HepG2 (cell line): ENCODE data around the gene SEC14L5. TPM values are rescaled to one million over a fixed set of nuclear protein-coding genes. Genes with fewer than 3 reads are reported as not detected.

Experiments
- ATF7 ChIP-seq, 2 experiments: fragments of 450-650 bp in 1 of 2; sonication (generic) in 1 of 2; formaldehyde crosslinking in 1 of 2; IDR thresholded peaks; 2 replicates each; pipeline versions ENCODE4 v1.4.0 to v1.6.1; 2016 to 2020; ENCODE audit warnings: antibody characterized with exemption in 1 of 2, mild to moderate bottlenecking in 1 of 2, missing genetic modification reagents in 1 of 2
- GLI4 ChIP-seq: sonication (generic); formaldehyde crosslinking; IDR thresholded peaks from 2 replicates; pipeline ENCODE4 v1.5.1; 2020; ENCODE audit warnings: missing genetic modification reagents, mild to moderate bottlenecking, moderate library complexity, borderline replicate concordance
- HDAC1 ChIP-seq: sonication (generic); formaldehyde crosslinking; IDR thresholded peaks from 2 replicates; pipeline ENCODE4 v1.5.1; 2020; ENCODE audit warnings: mild to moderate bottlenecking, missing genetic modification reagents
- HIVEP1 ChIP-seq: sonication (generic); formaldehyde crosslinking; IDR thresholded peaks from 2 replicates; pipeline ENCODE4 v1.4.0; 2020; ENCODE audit warnings: mild to moderate bottlenecking, missing genetic modification reagents
- HOXA7 ChIP-seq: sonication (generic); formaldehyde crosslinking; IDR thresholded peaks from 2 replicates; pipeline ENCODE4 v1.8.1; 2022; ENCODE audit warnings: mild to moderate bottlenecking, missing genetic modification reagents, moderate library complexity
- IKZF1 ChIP-seq: fragments of 450-650 bp; IDR thresholded peaks from 2 replicates; pipeline ENCODE4 v1.7.1; 2016
- KLF13 ChIP-seq: sonication (generic); formaldehyde crosslinking; IDR thresholded peaks from 2 replicates; pipeline ENCODE4 v1.4.0; 2020; ENCODE audit warnings: mild to moderate bottlenecking, missing genetic modification reagents
- MIER2 ChIP-seq: IDR thresholded peaks from 2 replicates; pipeline ENCODE4 v1.6.1; 2016; ENCODE audit warnings: missing biosample characterization, missing genetic modification reagents
- PHB2 ChIP-seq: fragments of 450-650 bp; IDR thresholded peaks from 2 replicates; pipeline ENCODE4 v1.6.1; 2018; ENCODE audit not compliant: partially characterized antibody
- REL ChIP-seq: sonication (generic); formaldehyde crosslinking; conservative IDR thresholded peaks from 2 replicates; pipeline ENCODE4 v1.8.0; 2022; ENCODE audit warnings: mild to moderate bottlenecking, missing genetic modification reagents, moderate library complexity
- SMYD3 ChIP-seq: sonication (generic); formaldehyde crosslinking; IDR thresholded peaks from 2 replicates; pipeline ENCODE4 v1.8.1; 2023; ENCODE audit warnings: mild to moderate bottlenecking, missing genetic modification reagents
- ZNF136 ChIP-seq: sonication (generic); formaldehyde crosslinking; IDR thresholded peaks from 2 replicates; pipeline ENCODE4 v1.8.1; 2022; ENCODE audit warnings: low read depth, mild to moderate bottlenecking, moderate library complexity, missing genetic modification reagents
- ZNF605 ChIP-seq: sonication (generic); formaldehyde crosslinking; IDR thresholded peaks from 2 replicates; pipeline ENCODE4 v1.8.0; 2022; ENCODE audit warnings: mild to moderate bottlenecking, missing genetic modification reagents
- ZNF782 ChIP-seq: sonication (generic); formaldehyde crosslinking; IDR thresholded peaks from 2 replicates; pipeline ENCODE4 v1.4.0; 2020; ENCODE audit warnings: missing genetic modification reagents, mild to moderate bottlenecking, borderline replicate concordance
- ZZZ3 ChIP-seq: sonication (generic); formaldehyde crosslinking; IDR thresholded peaks from 2 replicates; pipeline ENCODE4 v1.4.0; 2020; ENCODE audit warnings: missing genetic modification reagents, mild to moderate bottlenecking, borderline replicate concordance
- polyA plus RNA-seq, 8 experiments: library from polyadenylated mRNA; depleted of rRNA in 3 of 8; stranded (reverse) in 7 of 8; unstranded in 1 of 8; fragments of >200 nt; fragmentation: Illumina TruSeq in 4 of 8; extraction: Trizol in 4 of 8; gene quantifications; 2 replicates each; pipeline versions ENCODE4 v1.2.1 to v1.2.3, GENCODE V29; 2011 to 2016; ENCODE audit warnings: low read depth in 4 of 8, missing spikeins in 1 of 8, mixed read lengths in 1 of 8; ENCODE audit not compliant: insufficient read depth in 1 of 8
- total RNA-seq, 5 experiments: library from RNA; depleted of rRNA; stranded (reverse); fragments of >200 nt; fragmentation: Illumina TruSeq; extraction: Trizol; gene quantifications; 2 replicates each; pipeline ENCODE4 v1.2.3, GENCODE V29; 2016; ENCODE audit warnings: low read depth in 1 of 5
- TF ChIP-seq, protein P1 (sequence below), 2 experiments: IDR thresholded peaks; 2 replicates each; pipeline ENCODE4 v1.6.1; 2011 to 2012; ENCODE audit warnings: low read length in 2 of 2, borderline replicate concordance in 1 of 2, low read depth in 1 of 2, mild to moderate bottlenecking in 1 of 2, moderate library complexity in 1 of 2
- TF ChIP-seq, protein P2 (sequence below): sonication (generic); formaldehyde crosslinking; IDR thresholded peaks from 2 replicates; pipeline ENCODE4 v1.4.0; 2020; ENCODE audit warnings: missing genetic modification reagents, mild to moderate bottlenecking, borderline replicate concordance
- TF ChIP-seq, protein P3 (sequence below): sonication (generic); formaldehyde crosslinking; IDR thresholded peaks from 2 replicates; pipeline ENCODE4 v1.4.0; 2020; ENCODE audit warnings: mild to moderate bottlenecking, missing genetic modification reagents
- TF ChIP-seq, protein P4 (sequence below): sonication (generic); formaldehyde crosslinking; IDR thresholded peaks from 2 replicates; pipeline ENCODE4 v1.8.0; 2022; ENCODE audit warnings: mild to moderate bottlenecking, missing genetic modification reagents, moderate library complexity
- TF ChIP-seq, protein P5 (sequence below): sonication (generic); formaldehyde crosslinking; IDR thresholded peaks from 2 replicates; pipeline ENCODE4 v1.5.1; 2020; ENCODE audit warnings: missing genetic modification reagents, mild to moderate bottlenecking, borderline replicate concordance

SEC14L5 gene
- total and polyA plus RNA-seq, 2 of the 13 experiments (the other 11 are each of a cell fraction or from before 2014, with no cell fraction given) = 0.40 to 0.42 TPM

DNA sequence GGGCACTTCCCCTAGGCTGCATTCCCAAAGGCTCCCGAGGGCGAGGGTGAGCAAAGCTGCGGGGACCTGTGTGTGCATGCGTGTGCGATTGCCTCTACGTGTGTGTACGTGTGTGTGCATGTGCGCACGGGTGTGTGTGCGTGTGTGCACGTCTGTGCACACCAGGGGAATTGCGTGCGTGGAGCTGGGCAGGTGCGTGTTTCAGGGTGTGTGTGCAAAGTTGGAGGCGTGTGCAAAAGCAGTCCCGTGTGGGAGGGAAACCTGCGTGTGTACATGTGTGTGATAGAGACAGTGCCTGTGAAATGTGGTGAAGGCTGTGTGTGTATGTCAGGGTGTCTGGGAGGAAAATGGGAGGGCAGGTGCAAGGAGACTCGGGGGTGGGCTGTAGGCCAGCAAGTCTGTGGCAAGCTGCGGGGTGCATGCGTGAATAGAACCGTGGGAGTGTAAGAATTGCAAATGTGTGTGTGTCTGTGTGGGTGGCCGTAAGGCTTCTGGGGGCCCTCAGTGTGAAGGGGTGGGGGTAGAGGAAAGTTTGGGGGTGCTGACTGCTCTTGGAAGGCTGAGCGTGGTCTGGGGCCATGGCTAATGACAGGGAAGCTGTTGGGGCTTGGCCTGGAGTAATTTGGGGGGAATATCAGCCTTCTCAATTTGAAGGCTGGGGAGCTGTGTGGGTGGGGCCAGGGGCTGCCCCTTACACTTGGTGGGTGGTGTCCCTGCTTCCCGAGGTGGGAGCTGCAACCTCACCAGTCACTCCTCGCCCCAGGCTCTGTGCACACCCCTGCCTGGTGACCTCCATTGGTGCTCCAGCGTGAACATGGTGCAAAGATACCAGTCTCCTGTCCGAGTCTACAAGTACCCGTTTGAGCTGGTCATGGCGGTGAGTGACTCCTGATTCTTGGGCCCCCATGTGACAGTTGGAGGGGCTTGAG, 644 bp downstream of the SEC14L5 start (continued):
- TF ChIP-seq, protein P1, sequence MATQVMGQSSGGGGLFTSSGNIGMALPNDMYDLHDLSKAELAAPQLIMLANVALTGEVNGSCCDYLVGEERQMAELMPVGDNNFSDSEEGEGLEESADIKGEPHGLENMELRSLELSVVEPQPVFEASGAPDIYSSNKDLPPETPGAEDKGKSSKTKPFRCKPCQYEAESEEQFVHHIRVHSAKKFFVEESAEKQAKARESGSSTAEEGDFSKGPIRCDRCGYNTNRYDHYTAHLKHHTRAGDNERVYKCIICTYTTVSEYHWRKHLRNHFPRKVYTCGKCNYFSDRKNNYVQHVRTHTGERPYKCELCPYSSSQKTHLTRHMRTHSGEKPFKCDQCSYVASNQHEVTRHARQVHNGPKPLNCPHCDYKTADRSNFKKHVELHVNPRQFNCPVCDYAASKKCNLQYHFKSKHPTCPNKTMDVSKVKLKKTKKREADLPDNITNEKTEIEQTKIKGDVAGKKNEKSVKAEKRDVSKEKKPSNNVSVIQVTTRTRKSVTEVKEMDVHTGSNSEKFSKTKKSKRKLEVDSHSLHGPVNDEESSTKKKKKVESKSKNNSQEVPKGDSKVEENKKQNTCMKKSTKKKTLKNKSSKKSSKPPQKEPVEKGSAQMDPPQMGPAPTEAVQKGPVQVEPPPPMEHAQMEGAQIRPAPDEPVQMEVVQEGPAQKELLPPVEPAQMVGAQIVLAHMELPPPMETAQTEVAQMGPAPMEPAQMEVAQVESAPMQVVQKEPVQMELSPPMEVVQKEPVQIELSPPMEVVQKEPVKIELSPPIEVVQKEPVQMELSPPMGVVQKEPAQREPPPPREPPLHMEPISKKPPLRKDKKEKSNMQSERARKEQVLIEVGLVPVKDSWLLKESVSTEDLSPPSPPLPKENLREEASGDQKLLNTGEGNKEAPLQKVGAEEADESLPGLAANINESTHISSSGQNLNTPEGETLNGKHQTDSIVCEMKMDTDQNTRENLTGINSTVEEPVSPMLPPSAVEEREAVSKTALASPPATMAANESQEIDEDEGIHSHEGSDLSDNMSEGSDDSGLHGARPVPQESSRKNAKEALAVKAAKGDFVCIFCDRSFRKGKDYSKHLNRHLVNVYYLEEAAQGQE (IDR thresholded peaks at IDR 0.05; ENCODE audit: borderline replicate concordance in 1 of 2, low read depth in 1 of 2, low read length in 2 of 2) = no peak
- no peak for TF ChIP-seq ZNF782 (CRISPR knock-in tag)
- TF ChIP-seq MIER2 (CRISPR knock-in tag) = 0 out of 2 replicates have a peak, but pooled peaks have one; percentile 75
- TF ChIP-seq SMYD3 (CRISPR knock-in tag) = no peak
- TF ChIP-seq, protein P2, sequence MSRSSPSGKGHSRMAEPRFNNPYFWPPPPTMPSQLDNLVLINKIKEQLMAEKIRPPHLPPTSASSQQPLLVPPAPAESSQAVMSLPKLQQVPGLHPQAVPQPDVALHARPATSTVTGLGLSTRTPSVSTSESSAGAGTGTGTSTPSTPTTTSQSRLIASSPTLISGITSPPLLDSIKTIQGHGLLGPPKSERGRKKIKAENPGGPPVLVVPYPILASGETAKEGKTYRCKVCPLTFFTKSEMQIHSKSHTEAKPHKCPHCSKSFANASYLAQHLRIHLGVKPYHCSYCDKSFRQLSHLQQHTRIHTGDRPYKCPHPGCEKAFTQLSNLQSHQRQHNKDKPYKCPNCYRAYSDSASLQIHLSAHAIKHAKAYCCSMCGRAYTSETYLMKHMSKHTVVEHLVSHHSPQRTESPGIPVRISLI (CRISPR knock-in tag) = 0 out of 2 replicates have a peak, but pooled peaks have one; percentile 23
- 0 out of 2 replicates have a peak, but pooled peaks have one; percentile 14 for TF ChIP-seq ZZZ3 (CRISPR knock-in tag)
- TF ChIP-seq ZNF136 (CRISPR knock-in tag) = peak; percentile 87; the same call in 1 of the 2 replicates
- TF ChIP-seq HIVEP1 (CRISPR knock-in tag) = 0 out of 2 replicates have a peak, but pooled peaks have one; percentile 42
- TF ChIP-seq, protein P3, sequence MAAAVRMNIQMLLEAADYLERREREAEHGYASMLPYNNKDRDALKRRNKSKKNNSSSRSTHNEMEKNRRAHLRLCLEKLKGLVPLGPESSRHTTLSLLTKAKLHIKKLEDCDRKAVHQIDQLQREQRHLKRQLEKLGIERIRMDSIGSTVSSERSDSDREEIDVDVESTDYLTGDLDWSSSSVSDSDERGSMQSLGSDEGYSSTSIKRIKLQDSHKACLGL (CRISPR knock-in tag) = 0 out of 2 replicates have a peak, but pooled peaks have one; percentile 20
- no peak for TF ChIP-seq PHB2
- no peak for TF ChIP-seq ATF7 (IDR thresholded peaks at IDR 0.05)
- TF ChIP-seq ATF7 (CRISPR knock-in tag; IDR thresholded peaks at IDR 0.05) = 0 out of 2 replicates have a peak, but pooled peaks have one; percentile 70
- peak; percentile 91; the same call in 1 of the 2 replicates for TF ChIP-seq HOXA7 (CRISPR knock-in tag)
- TF ChIP-seq, protein P4, sequence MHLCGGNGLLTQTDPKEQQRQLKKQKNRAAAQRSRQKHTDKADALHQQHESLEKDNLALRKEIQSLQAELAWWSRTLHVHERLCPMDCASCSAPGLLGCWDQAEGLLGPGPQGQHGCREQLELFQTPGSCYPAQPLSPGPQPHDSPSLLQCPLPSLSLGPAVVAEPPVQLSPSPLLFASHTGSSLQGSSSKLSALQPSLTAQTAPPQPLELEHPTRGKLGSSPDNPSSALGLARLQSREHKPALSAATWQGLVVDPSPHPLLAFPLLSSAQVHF (CRISPR knock-in tag) = peak; percentile 70; the same call in 1 of the 2 replicates
- TF ChIP-seq, protein P5, sequence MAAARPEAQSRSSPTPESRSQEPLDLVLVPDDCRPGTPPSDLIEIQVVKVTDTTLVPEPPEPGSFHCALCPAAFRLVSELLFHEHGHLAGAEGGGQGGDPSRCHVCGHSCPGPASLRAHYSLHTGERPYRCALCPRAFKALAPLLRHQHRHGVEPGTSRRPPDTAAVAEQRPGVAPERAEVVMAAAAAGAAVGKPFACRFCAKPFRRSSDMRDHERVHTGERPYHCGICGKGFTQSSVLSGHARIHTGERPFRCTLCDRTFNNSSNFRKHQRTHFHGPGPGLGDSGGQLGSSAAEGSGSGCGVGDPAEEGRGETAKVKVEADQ (CRISPR knock-in tag) = 0 out of 2 replicates have a peak, but pooled peaks have one; percentile 69
- 0 out of 2 replicates have a peak, but pooled peaks have one; percentile 26 for TF ChIP-seq HDAC1 (CRISPR knock-in tag)
- TF ChIP-seq GLI4 (CRISPR knock-in tag) = 0 out of 2 replicates have a peak, but pooled peaks have one; percentile 68
- TF ChIP-seq ZNF605 (CRISPR knock-in tag) = 0 out of 2 replicates have a peak, but pooled peaks have one; percentile 10
- TF ChIP-seq KLF13 (CRISPR knock-in tag) = peak; percentile 20; the same call in 1 of the 2 replicates
- peak; percentile 67; the same call in 1 of the 2 replicates for TF ChIP-seq REL (CRISPR knock-in tag)
- TF ChIP-seq IKZF1 = peak; percentile 43; the same call in 1 of the 2 replicates
